Stomach (tissue), 9 donors: Measurements from ENCODE around the gene PKLR. TPM values are rescaled to one million over a fixed set of nuclear protein-coding genes. Genes with fewer than 3 reads are reported as not detected.

ENCODE experiments used
- DNase-seq, 2 donors: peaks; one replicate each; pipeline versions ENCODE4 v3.0.0 to v3.0.0-alpha.2; 2013 to 2019
- H3K27ac ChIP-seq, 5 donors: fragments of 200-600 bp in 4 of 5; sonication (generic) in 4 of 5; one replicate each; pipeline ENCODE4 v1.5.1; 2013 to 2019; ENCODE audit warnings: mild to moderate bottlenecking in 1 of 5, moderate library complexity in 1 of 5
- H3K27me3 ChIP-seq, 3 donors: fragments of 200-600 bp; sonication (generic); one replicate each; pipeline ENCODE4 v1.5.1; 2017 to 2019; ENCODE audit warnings: mixed run types in 1 of 3
- H3K36me3 ChIP-seq, 4 donors: fragments of 200-600 bp; sonication (generic); 1 replicate in 3 of 4; 2 replicates in 1 of 4; pipeline ENCODE4 v1.5.1; 2016 to 2019
- H3K4me1 ChIP-seq, 4 donors: fragments of 200-600 bp; sonication (generic); one replicate each; pipeline ENCODE4 v1.5.1; 2016 to 2019
- H3K4me3 ChIP-seq, 4 donors: fragments of 200-600 bp; sonication (generic) in 3 of 4; one replicate each; pipeline ENCODE4 v1.5.1; 2016 to 2019; ENCODE audit warnings: mild to moderate bottlenecking in 1 of 4
- H3K9me3 ChIP-seq, 4 donors: fragments of 200-600 bp; sonication (generic); one replicate each; pipeline ENCODE4 v1.5.1; 2016 to 2019
- CTCF ChIP-seq, 7 experiments: fragments of 450-650 bp in 4 of 7; fragments of 200-600 bp in 3 of 7; sonication (generic) in 3 of 7; IDR thresholded peaks; one replicate each; pipeline ENCODE4 v1.5.1; 2016 to 2019; ENCODE audit warnings: antibody characterized with exemption in 7 of 7, control low read depth in 2 of 7, mild to moderate bottlenecking in 1 of 7
- EP300 ChIP-seq: sonication (generic); formaldehyde crosslinking; IDR thresholded peaks from one replicate; pipeline ENCODE4 v1.6.1; 2017; ENCODE audit warnings: antibody characterized with exemption
- POLR2A ChIP-seq, 4 donors: fragments of 450-650 bp; IDR thresholded peaks; one replicate each; pipeline ENCODE4 v1.6.1; 2016; ENCODE audit warnings: antibody characterized with exemption in 4 of 4, control low read depth in 2 of 4, mild to moderate bottlenecking in 1 of 4, moderate library complexity in 1 of 4
- POLR2AphosphoS5 ChIP-seq, 3 donors: sonication (generic); formaldehyde crosslinking; IDR thresholded peaks; one replicate each; pipeline ENCODE4 v1.6.1; 2016; ENCODE audit warnings: antibody characterized with exemption in 3 of 3
- WGBS, 5 donors: extraction: QIAGEN DNeasy Blood & Tissue Kit in 3 of 5; methylation state at CpG; one replicate each; pipeline versions ENCODE4 v1.1.5 to v1.1.7; 2013 to 2018; 5-methylcytosine and 5-hydroxymethylcytosine counted together
- intact Hi-C: fragments of 100-400 bp; cut with DNase I; formaldehyde crosslinking; loops from one replicate; pipeline ENCODE4 v1.15.1; 2023; ENCODE audit warnings: low total_unique reads
- polyA plus RNA-seq, 3 donors: library from polyadenylated mRNA; stranded (reverse); fragments of 200-250 nt; gene quantifications; one replicate each; pipeline ENCODE4 v1.2.3, GENCODE V29; 2013
- total RNA-seq, 5 donors: library from RNA; depleted of rRNA; stranded (reverse); fragments of >200 nt; gene quantifications; one replicate each; pipeline versions ENCODE4 v1.1.0 to v1.2.3, GENCODE V29; 2014 to 2016
- donor health status: healthy with polysubstance abuse.
- donor health status: Bipolar disorder and iron deficiency.
- donor health status: healthy.

The PKLR gene
- total and polyA plus RNA-seq, 8 donors = 4.6 TPM; not detected in 7

- H3K27ac ChIP-seq = peak within 1 kb of the TSS; percentile 91 to 99 (median 96)
- no peaks in the 10 kb centered on the region for H3K9me3 ChIP-seq
- WGBS, 5 donors = 7 to 22% (median 12%) methylated on average over 30 to 61 of the region's 61 CpGs
- H3K4me1 ChIP-seq = peaks cover 26 to 49% (median 44%) of the 10 kb centered on the region in 4 donors
- H3K27me3 ChIP-seq = no peaks in the 10 kb centered on the region
- peak in 1 of 4 donors; percentile 6 for TF ChIP-seq POLR2A (IDR thresholded peaks at IDR 0.05)
- TF ChIP-seq CTCF (IDR thresholded peaks at IDR 0.05) = peak in 1 of 7 experiments; percentile 6
- no peak for TF ChIP-seq EP300
- TF ChIP-seq POLR2AphosphoS5 (IDR thresholded peaks at IDR 0.05) = peak; percentile 95 to 99 (median 98)
- peaks cover 24 to 32% (median 28%) of the 10 kb centered on the region in 4 donors for H3K36me3 ChIP-seq
- peak; percentile 95 to 99 for DNase-seq
- peak within 1 kb of the TSS; percentile 61 to 87 (median 81) for H3K4me3 ChIP-seq
- intact Hi-C loops = no loop called here
Measured at GRCh38 chr1:155273343-155274245, 27.6 kb downstream of the PKLR start, which contains the start of gene CLK2. Gene CLK2, minus strand, starts transcription at chr1:155273504. Its CDS starts 2,527 bp downstream, at chr1:155270977.

GRCh38 chr1:155272466-155273342 lies 28.5 kb downstream of the PKLR start:
- peak overlapping the region; percentile 61 to 87 (median 81) for H3K4me3 ChIP-seq
- TF ChIP-seq POLR2A (IDR thresholded peaks at IDR 0.05) (no peak), EP300 (no peak), POLR2AphosphoS5 (IDR thresholded peaks at IDR 0.05) (no peak), CTCF (IDR thresholded peaks at IDR 0.05) (no peak)
- H3K4me1 ChIP-seq = peaks cover 20 to 40% (median 36%) of the 10 kb centered on the region in 4 donors
- WGBS, 5 donors = 3 to 7% (median 4%) methylated on average over 34 to 44 of the region's 44 CpGs
- H3K9me3 ChIP-seq = no peaks in the 10 kb centered on the region
- intact Hi-C loops = no loop called here
- H3K36me3 ChIP-seq = peaks cover 33 to 41% (median 37%) of the 10 kb centered on the region in 4 donors
- DNase-seq = no peak
- H3K27me3 ChIP-seq = no peaks in the 10 kb centered on the region
- H3K27ac ChIP-seq = peak overlapping the region; percentile 91 to 99 (median 96)

GRCh38 chr1:155269381-155269780 lies 31.9 kb downstream of the PKLR start:
- peaks cover 65 to 74% (median 70%) of the 10 kb centered on the region in 4 donors for H3K36me3 ChIP-seq
- 94 to 95% (median 95%) methylated on average over 17 to 21 of the region's 21 CpGs for WGBS, 5 donors
- no peak for DNase-seq

More at GRCh38 chr1:155269381-155269780, 31.9 kb downstream of the PKLR start:
- TF ChIP-seq POLR2AphosphoS5 (IDR thresholded peaks at IDR 0.05) (no peak), POLR2A (IDR thresholded peaks at IDR 0.05) (no peak), CTCF (IDR thresholded peaks at IDR 0.05) (no peak), EP300 (no peak)
- Histone ChIP-seq H3K27ac (no peak overlapping the region), H3K4me3 (no peak overlapping the region), H3K27me3 (no peaks in the 10 kb centered on the region), H3K9me3 (no peaks in the 10 kb centered on the region), H3K4me1 (peaks cover 19 to 30% (median 28%) of the 10 kb centered on the region in 4 donors)
- intact Hi-C loops = no loop called here
